Activated CD8-positive, alpha-beta memory T cell treated with anti-CD3 and anti-CD28 coated beads, Interleukin-2, amount 50 U/mL, for 1 hour (primary cell): ENCODE results near the gene ZDHHC8.

Source experiments
- DNase-seq: peaks from one replicate; pipeline ENCODE4 v3.0.0-alpha.2; 2020; ENCODE audit errors: extremely low read depth

Gene ZDHHC8, protein sequence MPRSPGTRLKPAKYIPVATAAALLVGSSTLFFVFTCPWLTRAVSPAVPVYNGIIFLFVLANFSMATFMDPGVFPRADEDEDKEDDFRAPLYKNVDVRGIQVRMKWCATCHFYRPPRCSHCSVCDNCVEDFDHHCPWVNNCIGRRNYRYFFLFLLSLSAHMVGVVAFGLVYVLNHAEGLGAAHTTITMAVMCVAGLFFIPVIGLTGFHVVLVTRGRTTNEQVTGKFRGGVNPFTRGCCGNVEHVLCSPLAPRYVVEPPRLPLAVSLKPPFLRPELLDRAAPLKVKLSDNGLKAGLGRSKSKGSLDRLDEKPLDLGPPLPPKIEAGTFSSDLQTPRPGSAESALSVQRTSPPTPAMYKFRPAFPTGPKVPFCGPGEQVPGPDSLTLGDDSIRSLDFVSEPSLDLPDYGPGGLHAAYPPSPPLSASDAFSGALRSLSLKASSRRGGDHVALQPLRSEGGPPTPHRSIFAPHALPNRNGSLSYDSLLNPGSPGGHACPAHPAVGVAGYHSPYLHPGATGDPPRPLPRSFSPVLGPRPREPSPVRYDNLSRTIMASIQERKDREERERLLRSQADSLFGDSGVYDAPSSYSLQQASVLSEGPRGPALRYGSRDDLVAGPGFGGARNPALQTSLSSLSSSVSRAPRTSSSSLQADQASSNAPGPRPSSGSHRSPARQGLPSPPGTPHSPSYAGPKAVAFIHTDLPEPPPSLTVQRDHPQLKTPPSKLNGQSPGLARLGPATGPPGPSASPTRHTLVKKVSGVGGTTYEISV

GRCh38 chr22:20131597-20131858, at the start of gene ZDHHC8:
Gene ZDHHC8, plus strand, starts transcription at chr22:20131804. Its CDS starts 144 bp downstream, at chr22:20131948.
- no peak for DNase-seq

DNA sequence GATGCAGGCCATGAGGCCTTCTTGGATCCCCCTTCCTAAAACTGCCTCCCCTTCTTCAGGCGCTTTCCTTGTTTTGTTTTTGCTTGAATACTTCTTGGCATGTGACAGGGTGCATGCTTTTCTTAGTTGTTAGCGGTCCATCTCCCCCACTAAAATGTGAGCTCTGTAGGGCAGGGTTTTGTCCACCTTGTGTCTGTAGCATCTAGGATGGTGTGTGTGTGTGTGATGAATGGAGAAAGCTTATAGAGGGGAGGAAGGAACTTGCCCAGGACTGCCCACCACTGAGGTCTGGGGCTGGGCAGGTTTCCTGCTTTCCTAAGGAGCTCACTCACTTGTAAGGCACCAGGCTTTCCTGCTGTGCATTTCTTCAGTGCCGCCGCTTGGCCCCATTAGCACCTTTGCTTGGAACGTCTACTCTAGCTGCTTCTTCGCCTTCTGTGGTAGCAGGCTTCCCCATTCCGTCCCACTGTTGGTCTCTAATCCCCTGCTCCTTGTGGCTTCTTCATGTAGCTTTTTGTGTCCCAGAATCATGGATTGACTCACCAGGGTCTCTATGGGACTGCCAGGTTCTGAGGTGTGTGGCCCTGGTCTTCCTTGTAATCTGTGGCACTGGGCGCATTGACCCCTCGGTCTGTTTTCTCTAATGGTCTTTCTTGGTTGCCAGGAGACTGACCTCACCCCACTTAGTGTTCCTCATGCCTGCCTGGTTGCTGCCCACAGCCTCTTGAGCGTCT, 48.3 kb upstream of the ZDHHC8 start:
- no peak for DNase-seq

- no peak for DNase-seq
Measured at GRCh38 chr22:20083891-20084546, 47.6 kb upstream of the ZDHHC8 start.

- no peak for DNase-seq
Measured at GRCh38 chr22:20084547-20085413, 46.8 kb upstream of the ZDHHC8 start.

GRCh38 chr22:20085651-20086050, 46.0 kb upstream of the ZDHHC8 start:
- no peak for DNase-seq

DNA sequence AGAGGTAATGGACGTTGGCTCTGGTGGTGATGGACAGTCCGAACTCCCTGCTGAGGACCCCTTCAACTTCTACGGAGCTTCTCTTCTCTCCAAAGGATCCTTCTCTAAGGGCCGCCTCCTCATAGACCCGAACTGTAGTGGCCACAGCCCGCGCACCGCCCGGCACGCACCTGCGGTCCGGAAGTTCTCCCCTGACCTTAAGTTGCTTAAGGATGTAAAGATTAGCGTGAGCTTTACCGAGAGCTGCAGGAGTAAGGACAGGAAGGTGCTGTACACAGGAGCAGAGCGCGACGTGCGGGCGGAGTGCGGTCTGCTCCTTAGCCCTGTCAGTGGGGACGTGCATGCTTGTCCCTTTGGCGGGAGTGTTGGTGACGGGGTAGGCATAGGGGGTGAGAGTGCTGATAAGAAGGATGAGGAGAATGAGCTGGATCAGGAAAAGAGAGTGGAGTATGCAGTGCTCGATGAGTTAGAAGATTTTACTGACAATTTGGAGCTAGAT, 45.5 kb upstream of the ZDHHC8 start:
- no peak for DNase-seq

- DNase-seq = no peak
Measured at GRCh38 chr22:20086763-20087162, 44.8 kb upstream of the ZDHHC8 start.

DNA sequence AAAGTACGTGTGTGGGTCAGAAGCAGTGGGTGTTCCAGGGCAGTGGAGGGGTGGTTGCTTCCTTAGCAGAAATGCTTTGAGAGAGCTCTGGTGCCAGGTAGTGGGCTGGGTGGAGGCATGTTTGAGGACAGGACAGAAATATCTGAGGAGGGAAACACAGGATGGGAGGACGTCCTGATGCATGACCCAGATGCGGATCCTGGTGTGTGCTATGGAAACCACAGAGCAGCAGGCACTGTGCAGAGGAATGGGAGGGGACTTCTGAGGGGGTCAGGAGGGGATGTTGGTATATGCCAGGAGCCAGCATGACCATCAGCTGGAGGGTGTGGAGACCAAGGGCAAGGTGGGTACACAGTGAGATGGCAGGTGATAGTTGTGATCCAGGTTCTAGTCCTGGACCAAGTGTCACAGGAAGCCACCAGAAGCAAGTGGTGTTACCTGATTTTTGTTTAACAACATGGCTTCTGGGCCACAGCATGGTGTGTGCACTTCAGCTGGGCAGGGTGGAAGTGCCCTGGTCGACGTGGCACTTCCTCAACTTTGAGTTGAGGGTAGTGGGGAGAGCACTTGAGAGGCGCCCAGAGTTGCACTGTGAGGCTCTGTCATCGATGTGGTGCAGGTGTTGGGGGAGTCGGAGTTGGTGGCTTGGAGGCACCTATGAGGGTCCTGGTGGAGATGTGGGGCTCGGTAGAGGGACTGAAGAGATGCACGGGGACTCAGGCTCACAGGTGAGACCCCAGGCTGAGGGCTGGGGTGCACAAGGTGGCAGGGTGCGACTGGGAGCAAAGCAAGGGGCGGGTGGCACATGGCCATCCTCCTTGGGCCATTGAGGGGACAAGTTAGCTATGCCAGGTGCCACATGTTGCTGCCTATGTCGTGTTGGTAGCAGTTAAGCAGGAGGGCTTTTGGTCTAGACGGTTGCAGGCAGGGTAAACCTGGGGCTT, 44.0 kb upstream of the ZDHHC8 start:
- DNase-seq = no peak

DNA sequence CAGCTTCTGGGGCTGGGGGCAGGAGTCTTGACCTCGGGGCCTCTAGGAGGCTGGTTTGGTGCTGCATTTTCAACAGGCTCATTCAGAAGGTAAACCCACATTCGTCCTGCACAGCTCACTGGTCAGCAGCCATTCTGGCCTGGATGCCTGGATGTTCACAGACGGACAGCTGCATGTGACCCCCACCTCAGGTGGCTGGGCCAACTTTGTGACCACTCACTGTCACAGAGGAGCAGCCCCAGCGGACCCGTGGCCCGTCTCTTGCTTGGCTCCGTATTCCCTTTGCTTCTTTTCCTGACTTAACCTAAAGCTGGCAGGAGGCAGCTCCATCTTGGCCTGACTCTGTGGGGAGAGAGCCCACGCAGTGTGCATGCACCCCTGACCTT, 43.3 kb upstream of the ZDHHC8 start:
- no peak for DNase-seq

DNA sequence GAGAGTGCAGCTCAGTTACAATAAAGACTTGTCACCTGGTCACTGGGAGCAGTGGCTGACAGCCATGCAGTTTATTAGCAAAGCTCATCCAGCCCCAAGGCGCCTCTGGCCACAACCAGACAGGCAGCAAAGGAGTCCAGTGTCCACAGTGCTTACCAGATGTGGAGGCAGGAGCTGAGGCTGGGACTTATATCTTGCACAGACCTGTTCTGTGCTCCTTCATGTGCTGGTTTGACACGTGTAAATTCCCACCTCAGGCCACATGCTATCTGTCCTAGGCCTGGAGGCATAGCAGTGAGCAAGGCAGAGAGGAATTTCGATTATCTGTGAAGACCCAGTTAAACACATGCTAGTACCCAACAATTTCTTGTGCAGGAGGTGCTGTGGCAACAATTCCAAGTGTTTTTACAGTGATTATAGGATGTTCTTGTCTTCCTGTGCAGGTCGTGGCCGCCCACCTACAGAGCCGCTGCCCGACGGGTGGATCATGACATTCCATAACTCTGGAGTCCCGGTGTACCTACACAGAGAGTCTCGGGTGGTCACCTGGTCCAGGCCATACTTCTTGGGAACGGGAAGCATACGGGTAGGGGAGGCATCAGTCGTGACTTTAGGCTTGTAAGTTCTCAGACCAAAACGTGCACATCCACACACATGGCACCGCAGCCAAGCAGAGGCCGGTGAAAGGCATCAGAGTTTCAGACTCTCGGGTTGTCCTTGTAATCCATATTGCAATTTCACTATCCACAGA, 42.2 kb upstream of the ZDHHC8 start:
- DNase-seq = no peak

DNA sequence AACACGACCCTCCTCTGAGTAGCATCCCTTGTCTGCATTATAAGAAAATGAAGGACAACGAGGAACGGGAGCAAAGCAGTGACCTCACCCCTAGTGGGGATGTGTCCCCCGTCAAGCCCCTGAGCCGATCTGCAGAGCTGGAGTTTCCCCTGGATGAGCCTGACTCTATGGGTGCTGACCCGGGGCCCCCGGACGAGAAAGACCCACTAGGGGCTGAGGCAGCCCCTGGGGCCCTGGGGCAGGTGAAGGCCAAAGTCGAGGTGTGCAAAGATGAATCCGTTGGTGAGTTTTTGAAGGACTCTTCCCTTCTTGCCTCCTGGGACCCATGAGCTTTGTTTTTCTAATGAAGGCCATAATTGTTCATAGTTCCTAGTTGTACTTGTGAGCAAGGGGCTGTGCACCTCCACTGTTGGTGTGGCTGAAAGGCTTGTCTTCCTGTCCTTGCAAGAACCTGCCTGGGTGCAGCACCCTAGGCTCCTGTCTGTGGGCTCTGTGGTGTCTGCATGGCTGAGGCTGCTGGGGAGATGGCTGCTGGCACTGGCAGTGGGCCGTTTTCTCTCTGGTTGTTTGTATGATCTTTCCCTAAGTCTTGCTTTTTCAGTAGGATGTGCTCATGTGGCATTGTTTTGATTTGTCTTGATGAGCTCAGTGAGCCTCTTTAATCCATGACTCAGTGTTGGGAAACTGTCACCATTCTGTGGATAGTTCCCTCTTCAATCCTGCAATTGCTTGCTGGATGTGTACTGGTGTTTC, 41.5 kb upstream of the ZDHHC8 start:
- DNase-seq = no peak

- DNase-seq = no peak
Measured at GRCh38 chr22:20090730-20091240, 40.8 kb upstream of the ZDHHC8 start.

GRCh38 chr22:20091690-20092476, 39.7 kb upstream of the ZDHHC8 start:
- DNase-seq = no peak

- no peak for DNase-seq
Measured at GRCh38 chr22:20092477-20092854, 39.1 kb upstream of the ZDHHC8 start.

GRCh38 chr22:20093418-20094196, 38.0 kb upstream of the ZDHHC8 start:
- DNase-seq = no peak

DNA sequence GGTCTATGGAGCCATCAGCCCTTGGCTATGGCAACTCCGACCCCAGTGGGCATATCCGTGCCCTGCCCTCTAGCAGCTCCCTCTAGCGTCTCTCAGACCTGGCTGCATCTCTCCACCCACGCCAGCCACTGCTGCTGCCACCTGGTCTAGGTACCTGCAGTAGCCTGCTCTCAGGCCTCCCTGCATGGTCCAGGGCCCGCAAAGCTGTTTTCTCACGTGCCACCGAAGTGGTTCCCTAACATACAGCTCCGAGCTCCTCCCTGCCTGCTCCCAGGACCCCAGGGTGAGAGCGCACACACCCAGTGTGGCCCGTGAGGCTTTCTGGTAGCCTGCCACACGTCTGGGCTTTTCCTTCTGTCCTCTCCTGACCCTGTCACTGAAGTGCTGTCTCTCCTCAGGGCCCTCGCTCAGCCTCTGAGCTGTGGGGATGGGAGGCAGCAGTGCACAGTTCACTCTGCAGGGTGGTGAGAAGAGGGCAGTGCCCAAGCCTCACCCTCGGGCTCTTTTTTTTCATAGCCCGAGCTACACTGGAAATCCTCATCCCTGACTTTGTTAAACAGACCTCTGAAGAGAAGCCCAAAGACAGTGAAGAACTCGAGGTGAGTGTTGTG, 37.3 kb upstream of the ZDHHC8 start:
- no peak for DNase-seq
